Right atrium auricular region (tissue), 2 donors: ENCODE measurements around the gene PLK5. TPM values are rescaled to one million over a fixed set of nuclear protein-coding genes. Genes with fewer than 3 reads are reported as not detected.

Experiments
- DNase-seq: peaks from one replicate; pipeline ENCODE4 v3.0.0-alpha.2; 2019; ENCODE audit warnings: low spot score
- H3K27ac ChIP-seq, 2 donors: fragments of 200-600 bp; sonication (generic); 1 replicate in 1 of 2; 2 replicates in 1 of 2; pipeline ENCODE4 v1.5.1; 2016 to 2019
- H3K27me3 ChIP-seq, 2 donors: fragments of 200-600 bp; sonication (generic); one replicate each; pipeline versions ENCODE4 v1.5.1 to v1.6.0; 2017 to 2019
- H3K36me3 ChIP-seq: fragments of 200-600 bp; sonication (generic); one replicate; pipeline ENCODE4 v1.5.1; 2016
- H3K4me1 ChIP-seq, 2 donors: fragments of 200-600 bp; sonication (generic); one replicate each; pipeline versions ENCODE4 v1.5.1 to v1.6.0; 2017 to 2019
- H3K4me3 ChIP-seq, 2 donors: fragments of 200-600 bp; sonication (generic); 1 replicate in 1 of 2; 2 replicates in 1 of 2; pipeline ENCODE4 v1.5.1; 2017 to 2019; ENCODE audit warnings: mild to moderate bottlenecking in 1 of 2, moderate library complexity in 1 of 2
- H3K9me3 ChIP-seq, 2 donors: fragments of 200-600 bp; sonication (generic); one replicate each; pipeline ENCODE4 v1.5.1; 2019
- total RNA-seq, 2 donors: library from RNA; depleted of rRNA; stranded (reverse); fragments of >200 nt; gene quantifications; one replicate each; pipeline ENCODE4 v1.1.0, GENCODE V29; 2016
- TF ChIP-seq, protein P1 (sequence below), 2 donors: fragments of 200-600 bp; sonication (generic); IDR thresholded peaks; one replicate each; pipeline ENCODE4 v1.5.1; 2019; ENCODE audit warnings: antibody characterized with exemption in 2 of 2

PLK5 gene
- total RNA-seq, 2 donors from 2014 or later = not detected

DNA sequence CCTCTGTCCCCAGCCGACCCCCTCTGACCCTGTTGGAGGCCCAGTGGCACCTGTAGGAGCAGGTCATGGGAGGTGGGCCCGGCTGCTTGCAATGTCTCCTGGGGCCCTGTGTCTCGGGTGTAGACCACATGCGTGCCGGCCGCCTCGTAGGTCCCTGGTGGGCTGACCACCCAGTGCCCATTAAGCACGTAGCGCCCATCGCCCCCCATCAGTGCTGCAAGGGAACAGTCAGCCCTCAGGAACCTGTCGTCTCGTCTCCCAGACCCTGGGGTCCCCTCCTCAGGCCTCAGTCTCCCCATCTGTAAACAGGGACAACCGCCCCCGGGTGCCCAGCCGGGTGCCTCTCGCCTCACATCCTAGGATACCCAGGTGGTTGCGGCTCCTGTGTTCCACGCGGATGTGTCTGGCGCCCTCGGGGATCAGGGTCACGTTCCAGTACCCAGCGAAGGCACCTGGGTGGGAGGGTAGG is 16.7 kb upstream of the PLK5 start:
- Histone ChIP-seq H3K4me3 (peak overlapping the region in 1 of 2 donors; percentile 44), H3K27me3 (no peaks in the 10 kb centered on the region), H3K9me3 (no peaks in the 10 kb centered on the region), H3K36me3 (peaks cover 11% of the 10 kb centered on the region), H3K27ac (peak overlapping the region; percentile 83 to 92), H3K4me1 (peaks cover 0 to 20% of the 10 kb centered on the region in 2 donors)
- TF ChIP-seq, protein P1, sequence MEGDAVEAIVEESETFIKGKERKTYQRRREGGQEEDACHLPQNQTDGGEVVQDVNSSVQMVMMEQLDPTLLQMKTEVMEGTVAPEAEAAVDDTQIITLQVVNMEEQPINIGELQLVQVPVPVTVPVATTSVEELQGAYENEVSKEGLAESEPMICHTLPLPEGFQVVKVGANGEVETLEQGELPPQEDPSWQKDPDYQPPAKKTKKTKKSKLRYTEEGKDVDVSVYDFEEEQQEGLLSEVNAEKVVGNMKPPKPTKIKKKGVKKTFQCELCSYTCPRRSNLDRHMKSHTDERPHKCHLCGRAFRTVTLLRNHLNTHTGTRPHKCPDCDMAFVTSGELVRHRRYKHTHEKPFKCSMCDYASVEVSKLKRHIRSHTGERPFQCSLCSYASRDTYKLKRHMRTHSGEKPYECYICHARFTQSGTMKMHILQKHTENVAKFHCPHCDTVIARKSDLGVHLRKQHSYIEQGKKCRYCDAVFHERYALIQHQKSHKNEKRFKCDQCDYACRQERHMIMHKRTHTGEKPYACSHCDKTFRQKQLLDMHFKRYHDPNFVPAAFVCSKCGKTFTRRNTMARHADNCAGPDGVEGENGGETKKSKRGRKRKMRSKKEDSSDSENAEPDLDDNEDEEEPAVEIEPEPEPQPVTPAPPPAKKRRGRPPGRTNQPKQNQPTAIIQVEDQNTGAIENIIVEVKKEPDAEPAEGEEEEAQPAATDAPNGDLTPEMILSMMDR (IDR thresholded peaks at IDR 0.05) = no peak
- DNase-seq = no peak

DNA sequence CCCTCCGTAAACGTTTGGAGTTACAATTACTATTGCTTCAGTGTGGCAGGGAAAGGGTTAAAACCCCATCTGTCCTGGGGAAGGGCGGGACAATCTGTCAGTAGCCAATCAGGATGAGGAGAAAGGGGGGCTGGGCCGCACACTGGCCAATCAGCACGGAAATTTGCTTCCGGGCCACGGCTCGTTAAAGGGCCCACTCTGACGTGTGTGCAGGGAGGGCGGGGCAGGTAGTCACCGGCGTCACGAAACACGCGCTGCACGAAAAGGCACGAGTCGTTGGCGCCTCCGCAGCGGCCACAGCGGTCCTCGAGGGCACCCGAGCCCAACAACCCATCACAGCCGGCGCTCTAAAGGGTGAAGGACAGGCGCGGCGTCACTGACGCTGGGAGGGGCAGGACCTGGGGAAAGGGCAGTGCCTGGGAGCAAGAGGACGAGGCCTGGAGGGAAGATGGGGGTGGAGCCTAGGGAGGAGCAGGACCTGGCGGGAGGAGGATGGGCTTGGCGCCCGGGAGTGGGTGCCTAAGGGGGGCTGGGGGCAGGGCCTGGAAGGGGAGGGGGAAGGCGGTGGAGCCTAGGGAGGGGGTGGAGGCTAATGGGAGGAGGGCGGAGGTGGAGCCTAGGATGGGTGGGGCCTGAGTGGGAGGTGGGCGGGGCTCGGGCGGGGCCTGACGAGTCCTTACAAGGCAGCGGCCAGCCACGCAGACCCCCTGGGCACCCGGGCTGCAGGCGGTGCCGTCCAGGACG is 15.9 kb upstream of the PLK5 start:
- Histone ChIP-seq H3K4me3 (peak overlapping the region; percentile 16 to 44), H3K9me3 (no peaks in the 10 kb centered on the region), H3K27ac (peak overlapping the region; percentile 83 to 92), H3K36me3 (peaks cover 11% of the 10 kb centered on the region), H3K4me1 (peaks cover 0 to 23% of the 10 kb centered on the region in 2 donors), H3K27me3 (no peaks in the 10 kb centered on the region)
- TF ChIP-seq, protein P1 (IDR thresholded peaks at IDR 0.05) = no peak
- DNase-seq = peak; percentile 96

DNA sequence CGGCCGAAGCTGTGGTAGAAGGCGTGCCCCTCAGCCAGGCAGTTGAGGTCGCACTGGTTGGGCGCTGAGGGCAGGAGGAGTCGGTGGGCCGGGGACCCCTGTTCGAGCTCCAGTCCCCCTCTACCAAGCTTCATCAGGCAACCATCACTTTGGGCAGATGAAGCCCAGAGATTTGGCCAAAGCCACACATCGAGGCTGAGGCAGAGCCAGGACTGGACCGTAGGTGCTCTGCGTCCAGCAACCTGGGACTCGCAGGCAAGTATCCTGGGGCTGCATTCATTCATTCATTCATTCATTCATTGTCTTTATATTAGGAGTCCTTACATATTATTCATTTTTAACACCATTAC is 15.4 kb upstream of the PLK5 start:
- peak overlapping the region; percentile 16 to 44 for H3K4me3 ChIP-seq
- TF ChIP-seq, protein P1 (IDR thresholded peaks at IDR 0.05) = no peak
- H3K27ac ChIP-seq = peak overlapping the region; percentile 83 to 92
- H3K27me3 ChIP-seq = no peaks in the 10 kb centered on the region
- H3K36me3 ChIP-seq = peaks cover 11% of the 10 kb centered on the region
- DNase-seq = no peak
- H3K4me1 ChIP-seq = peaks cover 0 to 22% of the 10 kb centered on the region in 2 donors
- H3K9me3 ChIP-seq = no peaks in the 10 kb centered on the region

DNA sequence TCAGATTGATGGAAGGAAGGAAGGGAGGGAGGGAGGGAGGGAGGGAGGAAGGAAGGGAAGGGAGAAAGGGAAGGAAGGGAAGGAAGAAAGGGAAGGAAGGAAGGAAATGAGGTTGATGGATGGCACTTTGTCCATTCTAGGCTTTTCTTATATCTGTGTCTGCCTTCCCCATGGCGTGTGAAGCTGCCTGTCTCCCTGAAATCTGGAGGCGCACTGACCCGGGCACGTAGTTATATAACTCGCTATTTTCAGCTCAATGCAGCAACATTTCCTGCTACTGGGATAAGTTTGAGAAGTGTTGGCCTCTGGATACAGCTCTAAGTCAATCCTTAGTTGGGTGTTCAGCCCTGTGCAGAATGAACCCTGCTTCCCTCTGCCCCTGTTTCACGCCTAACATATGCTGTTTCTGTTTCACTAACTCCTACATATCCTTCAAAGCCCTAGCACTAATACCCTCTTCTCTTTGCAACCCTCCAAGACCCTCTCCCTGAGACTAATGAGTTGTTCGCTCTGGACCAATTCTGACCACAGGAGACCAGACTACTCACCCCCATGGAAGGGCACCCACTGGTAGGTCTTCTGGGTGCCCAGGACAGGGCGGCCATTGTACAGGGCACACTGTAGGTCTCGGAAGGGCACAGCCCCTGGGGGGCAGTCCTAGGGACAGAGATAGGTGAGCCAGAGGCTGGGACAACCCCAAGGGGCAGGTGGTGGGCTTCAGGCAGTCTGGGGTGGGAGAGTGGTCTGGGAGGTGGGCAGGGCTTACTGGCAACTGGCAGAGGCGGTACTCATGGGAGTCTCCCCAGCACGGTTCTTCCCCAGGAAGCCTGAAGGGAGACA is 14.1 kb upstream of the PLK5 start:
- Histone ChIP-seq H3K4me1 (peaks cover 0 to 22% of the 10 kb centered on the region in 2 donors), H3K27ac (no peak overlapping the region), H3K27me3 (no peaks in the 10 kb centered on the region), H3K4me3 (no peak overlapping the region), H3K9me3 (no peaks in the 10 kb centered on the region), H3K36me3 (peaks cover 11% of the 10 kb centered on the region)
- no peak for DNase-seq
- TF ChIP-seq, protein P1 (IDR thresholded peaks at IDR 0.05) = no peak

DNA sequence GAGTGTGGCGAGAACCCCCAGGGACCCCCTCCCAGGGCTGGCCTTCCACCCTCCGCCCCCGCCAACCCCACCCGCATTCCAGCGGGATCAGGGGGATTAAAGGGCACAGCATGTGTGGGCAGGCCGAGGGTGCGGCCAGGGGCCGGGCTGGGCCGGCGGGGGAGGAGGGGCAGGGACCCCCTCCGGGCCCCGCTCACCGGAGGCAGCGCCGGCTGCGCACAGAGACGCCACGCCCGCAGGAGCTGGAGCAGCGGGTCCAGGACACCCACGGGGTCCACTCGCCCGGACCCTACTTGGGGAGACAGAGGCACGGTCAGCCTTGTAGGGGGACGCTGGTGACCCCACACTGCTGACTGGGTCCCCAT is 13.5 kb upstream of the PLK5 start:
- H3K27me3 ChIP-seq = no peaks in the 10 kb centered on the region
- H3K4me3 ChIP-seq = no peak overlapping the region
- H3K27ac ChIP-seq = no peak overlapping the region
- TF ChIP-seq, protein P1 (IDR thresholded peaks at IDR 0.05) = no peak
- H3K4me1 ChIP-seq = peaks cover 0 to 22% of the 10 kb centered on the region in 2 donors
- DNase-seq = no peak
- no peaks in the 10 kb centered on the region for H3K9me3 ChIP-seq
- H3K36me3 ChIP-seq = peaks cover 7% of the 10 kb centered on the region
